Heart left ventricle (tissue), 13 donors: ENCODE measurements around the gene LYST.

Experiments used
- CTCF ChIP-seq, 12 donors: fragments of 200-600 bp; sonication (generic) in 4 of 12; IDR thresholded peaks; one replicate each; pipeline versions ENCODE4 v1.5.0 to v1.8.0; 2018 to 2022; ENCODE audit warnings: antibody characterized with exemption in 12 of 12, mild to moderate bottlenecking in 5 of 12
- POLR2A ChIP-seq, 2 donors: fragments of 450-650 bp; IDR thresholded peaks; one replicate each; pipeline ENCODE4 v1.6.1; 2017; ENCODE audit warnings: antibody characterized with exemption in 2 of 2, mild to moderate bottlenecking in 2 of 2, moderate library complexity in 2 of 2
- donor health status: ischemic (EF 13 %, LVEDD 7.1; RV severe dilation, severe dysfunction).
- donor health status: DM: no; HTN: yes; CAD: no.
- donor health status: DM: no; HTN: no; CAD: no.
- donor health status: ischemic (EF 25% LVEDD 6.9; RV normal size, moderate dysfunction).
- donor health status: ischemic (EF 25% LVEDD 5.7; RV mildly dilated, moderate dysfunction).
- donor health status: ischemic (EF 35%, LVEDD 5.7; RV mildly dilated, moderate dysfunction).
- donor health status: nonischemic (EF 11% LVEDD 7.7; RV severe dilation, severe dysfunction).
- donor health status: DM: yes; HTN: yes; CAD: no.
- donor health status: PGD.
- donor health status: ischemic (EF 29% LVEDD 5.4; RV normal size, mild dysfunction).
- donor health status: nonischemic (EF 23%, LVEDD 6.1; RV moderate dilation, normal function).

GRCh38 chr1:235872270-235872669 is 5.6 kb upstream of the LYST start:
- TF ChIP-seq CTCF (IDR thresholded peaks at IDR 0.05) (no peak), POLR2A (IDR thresholded peaks at IDR 0.05) (no peak)
